OCI-LY3 (cell line): Measurements from ENCODE around the gene LHFPL4.

Experiments
- H2AFZ ChIP-seq: fragments of 200-600, 300-600 bp; shearing (Covaris generic); 2 replicates; pipeline ENCODE4 v1.6.0; 2014; ENCODE audit warnings: antibody characterized with exemption, low read depth, low read length
- H3K27ac ChIP-seq: fragments of 200-600, 300-600 bp; sonication (generic); 2 replicates; pipeline ENCODE4 v1.5.1; 2014; ENCODE audit warnings: mild to moderate bottlenecking, low read length, moderate library complexity, mixed read lengths
- H3K27me3 ChIP-seq: fragments of 200-600, 300-600 bp; sonication (generic); 2 replicates; pipeline ENCODE4 v1.6.1; 2014; ENCODE audit warnings: low read depth, low read length, mixed read lengths
- H3K36me3 ChIP-seq: fragments of 200-600, 300-600 bp; sonication (generic); replicated peaks from 2 replicates; pipeline ENCODE3; 2014; ENCODE audit warnings: low read depth, low read length, mixed read lengths
- H3K4me1 ChIP-seq: fragments of 300-600, 200-600 bp; sonication (generic); 2 replicates; pipeline ENCODE4 v1.6.1; 2014; ENCODE audit warnings: low read length, mixed read lengths
- H3K4me2 ChIP-seq: fragments of 200-600, 300-600 bp; sonication (generic); 2 replicates; pipeline ENCODE4 v1.6.1; 2014; ENCODE audit warnings: low read length, mixed read lengths
- H3K4me3 ChIP-seq: fragments of 300-600, 200-600 bp; sonication (generic); 2 replicates; pipeline ENCODE4 v1.5.1; 2014; ENCODE audit warnings: antibody characterized with exemption, mild to moderate bottlenecking, low read length, moderate library complexity
- H3K79me2 ChIP-seq: fragments of 300-600, 200-600 bp; shearing (Covaris generic); 2 replicates; pipeline ENCODE4 v1.6.1; 2014; ENCODE audit warnings: mild to moderate bottlenecking, low read length, mixed read lengths
- H3K9ac ChIP-seq: fragments of 300-600, 200-600 bp; shearing (Covaris generic); 2 replicates; pipeline ENCODE4 v1.6.0; 2014; ENCODE audit warnings: mild to moderate bottlenecking, low read length, moderate library complexity
- H3K9me3 ChIP-seq: fragments of 200-600, 300-600 bp; shearing (Covaris generic); 2 replicates; pipeline ENCODE4 v1.6.1; 2014; ENCODE audit warnings: low read length, mixed read lengths; ENCODE audit not compliant: insufficient read depth
- H4K20me1 ChIP-seq: fragments of 200-600, 300-600 bp; sonication (generic); 2 replicates; pipeline ENCODE4 v1.6.1; 2016; ENCODE audit warnings: low read length, mixed read lengths; ENCODE audit not compliant: insufficient read depth
- EZH2phosphoT487 ChIP-seq: fragments of 200-600 bp; shearing (Covaris generic); IDR thresholded peaks from 2 replicates; pipeline ENCODE4 v1.6.1; 2018; ENCODE audit warnings: antibody characterized with exemption, mixed run types, low read depth
- TF ChIP-seq, protein P1 (sequence below): fragments of 200-600, 300-600 bp; sonication (generic); IDR thresholded peaks from 2 replicates; pipeline ENCODE4 v1.5.1; 2014; ENCODE audit warnings: antibody characterized with exemption, low read length, low read depth

LHFPL4 gene

DNA sequence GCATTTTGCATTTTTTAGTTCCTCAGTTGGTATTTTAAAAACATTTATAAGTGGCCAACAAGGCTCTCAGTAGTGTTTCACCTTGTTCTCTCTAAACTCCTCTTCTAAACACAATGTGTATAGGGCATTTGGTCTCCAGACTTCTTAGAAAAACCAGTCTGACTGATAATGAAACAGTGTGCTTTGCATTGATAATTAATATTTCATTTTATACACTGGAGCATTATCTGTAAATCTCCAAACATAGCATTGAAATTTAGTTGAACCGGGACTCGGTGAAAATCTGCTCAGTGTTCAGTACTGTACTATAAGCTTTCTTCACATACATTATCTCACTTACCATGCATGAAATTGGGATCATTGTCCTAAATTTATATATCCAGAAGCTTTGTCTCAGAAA, 102.6 kb downstream of the LHFPL4 start:
- Histone ChIP-seq H3K4me2 (no peak overlapping the region), H3K9ac (no peak overlapping the region), H3K4me1 (peaks cover 11% of the 10 kb centered on the region), H4K20me1 (peaks cover 23% of the 10 kb centered on the region), H3K36me3 (peaks cover 75% of the 10 kb centered on the region), H3K79me2 (peaks cover 40% of the 10 kb centered on the region), H3K9me3 (no peaks in the 10 kb centered on the region), H3K27ac (no peak overlapping the region), H3K27me3 (no peaks in the 10 kb centered on the region), H3K4me3 (no peak overlapping the region), H2AFZ (no peak overlapping the region)
- TF ChIP-seq, protein P1, sequence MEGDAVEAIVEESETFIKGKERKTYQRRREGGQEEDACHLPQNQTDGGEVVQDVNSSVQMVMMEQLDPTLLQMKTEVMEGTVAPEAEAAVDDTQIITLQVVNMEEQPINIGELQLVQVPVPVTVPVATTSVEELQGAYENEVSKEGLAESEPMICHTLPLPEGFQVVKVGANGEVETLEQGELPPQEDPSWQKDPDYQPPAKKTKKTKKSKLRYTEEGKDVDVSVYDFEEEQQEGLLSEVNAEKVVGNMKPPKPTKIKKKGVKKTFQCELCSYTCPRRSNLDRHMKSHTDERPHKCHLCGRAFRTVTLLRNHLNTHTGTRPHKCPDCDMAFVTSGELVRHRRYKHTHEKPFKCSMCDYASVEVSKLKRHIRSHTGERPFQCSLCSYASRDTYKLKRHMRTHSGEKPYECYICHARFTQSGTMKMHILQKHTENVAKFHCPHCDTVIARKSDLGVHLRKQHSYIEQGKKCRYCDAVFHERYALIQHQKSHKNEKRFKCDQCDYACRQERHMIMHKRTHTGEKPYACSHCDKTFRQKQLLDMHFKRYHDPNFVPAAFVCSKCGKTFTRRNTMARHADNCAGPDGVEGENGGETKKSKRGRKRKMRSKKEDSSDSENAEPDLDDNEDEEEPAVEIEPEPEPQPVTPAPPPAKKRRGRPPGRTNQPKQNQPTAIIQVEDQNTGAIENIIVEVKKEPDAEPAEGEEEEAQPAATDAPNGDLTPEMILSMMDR = no peak
- TF ChIP-seq EZH2phosphoT487 = no peak

DNA sequence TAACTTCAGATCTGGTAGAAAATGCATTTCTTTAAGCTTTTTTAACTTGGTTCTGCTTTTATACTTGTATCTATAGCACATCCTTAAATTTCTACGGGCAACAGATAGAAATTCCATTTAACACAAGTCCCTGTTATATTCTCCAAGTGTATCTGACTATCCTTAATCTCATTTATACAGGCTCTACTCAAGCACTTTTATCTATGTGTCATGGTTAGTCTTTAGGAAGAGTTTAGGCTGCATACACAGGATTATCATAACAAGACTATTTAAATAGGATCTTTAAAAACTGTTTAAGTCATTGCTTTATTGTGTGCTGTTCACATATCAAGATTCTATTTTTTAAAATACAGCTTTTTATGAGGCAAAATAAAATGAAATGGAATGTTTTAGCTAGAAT, 103.5 kb downstream of the LHFPL4 start:
- H3K79me2 ChIP-seq = peaks cover 40% of the 10 kb centered on the region
- H3K27me3 ChIP-seq = no peaks in the 10 kb centered on the region
- no peak for TF ChIP-seq EZH2phosphoT487
- TF ChIP-seq, protein P1 = no peak
- H3K4me3 ChIP-seq = no peak overlapping the region
- no peak overlapping the region for H3K4me2 ChIP-seq
- H4K20me1 ChIP-seq = peaks cover 19% of the 10 kb centered on the region
- peaks cover 73% of the 10 kb centered on the region for H3K36me3 ChIP-seq
- no peak overlapping the region for H3K9ac ChIP-seq
- no peak overlapping the region for H2AFZ ChIP-seq
- peaks cover 11% of the 10 kb centered on the region for H3K4me1 ChIP-seq
- no peaks in the 10 kb centered on the region for H3K9me3 ChIP-seq
- no peak overlapping the region for H3K27ac ChIP-seq

DNA sequence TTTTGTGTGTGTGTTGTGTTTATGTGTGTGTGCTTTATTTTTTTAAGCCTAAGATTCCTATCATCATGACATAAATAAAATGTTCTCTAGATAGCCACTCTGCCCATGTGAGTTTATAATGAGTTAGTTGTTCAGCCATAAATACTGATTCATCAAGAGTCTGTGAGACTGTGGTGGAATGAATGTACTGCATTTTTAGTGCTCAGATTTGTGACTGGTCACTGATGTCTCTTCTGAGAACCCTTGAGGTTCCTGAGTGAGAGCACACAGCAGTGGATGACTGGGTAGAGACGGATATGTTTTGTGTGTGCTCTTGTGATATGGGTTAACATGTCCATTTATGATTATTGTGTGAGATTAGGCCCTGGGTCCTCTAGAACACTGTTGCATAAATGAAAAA, 105.0 kb downstream of the LHFPL4 start:
- no peak overlapping the region for H3K4me3 ChIP-seq
- peaks cover 40% of the 10 kb centered on the region for H3K79me2 ChIP-seq
- no peak overlapping the region for H3K9ac ChIP-seq
- H3K4me2 ChIP-seq = no peak overlapping the region
- H3K9me3 ChIP-seq = no peaks in the 10 kb centered on the region
- peaks cover 24% of the 10 kb centered on the region for H4K20me1 ChIP-seq
- H3K27ac ChIP-seq = no peak overlapping the region
- H3K36me3 ChIP-seq = peaks cover 73% of the 10 kb centered on the region
- TF ChIP-seq EZH2phosphoT487 = no peak
- TF ChIP-seq, protein P1 = no peak
- no peak overlapping the region for H2AFZ ChIP-seq
- no peaks in the 10 kb centered on the region for H3K27me3 ChIP-seq
- H3K4me1 ChIP-seq = peaks cover 11% of the 10 kb centered on the region
